Measurements from ENCODE around the gene SLC38A3. TPM values are rescaled to one million over a fixed set of nuclear protein-coding genes. Genes with fewer than 3 reads are reported as not detected.

The SLC38A3 gene
- total and polyA plus RNA-seq, 9 of the 15 experiments (the other 6 are each of a cell fraction or from before 2014, with no cell fraction given), result 0.09 to 0.38 (median 0.16) TPM; not detected in 6

GRCh38 chr3:50251220-50251619, 46.1 kb downstream of the SLC38A3 start (continued):
- TF ChIP-seq ZNF277 (CRISPR knock-in tag; IDR thresholded peaks at IDR 0.05; ENCODE audit: borderline replicate concordance) (no peak), STAG1 (CRISPR knock-in tag; IDR thresholded peaks at IDR 0.05; ENCODE audit: borderline replicate concordance) (no peak), SFPQ (IDR thresholded peaks at IDR 0.05; ENCODE audit: low read depth, low read length) (no peak), CHD4 (IDR thresholded peaks at IDR 0.05; ENCODE audit: insufficient read depth, insufficient replicate concordance, low read depth, low read length, poor library complexity, severe bottlenecking) (no peak), ZC3H4 (CRISPR knock-in tag; IDR thresholded peaks at IDR 0.05; ENCODE audit: borderline replicate concordance) (no peak), GMEB1 (CRISPR knock-in tag; IDR thresholded peaks at IDR 0.05) (no peak), C11orf30 (IDR thresholded peaks at IDR 0.05; ENCODE audit: low read depth) (no peak), NR0B1 (IDR thresholded peaks at IDR 0.05; ENCODE audit: partially characterized antibody) (no peak), TEAD4 (IDR thresholded peaks at IDR 0.05; ENCODE audit: low read length) (peak; percentile 62), TEAD4 (CRISPR knock-in tag; IDR thresholded peaks at IDR 0.05; ENCODE audit: borderline replicate concordance) (no peak), MTA3 (IDR thresholded peaks at IDR 0.05; ENCODE audit: borderline replicate concordance) (no peak), NELFE (IDR thresholded peaks at IDR 0.05; ENCODE audit: insufficient read depth, insufficient read length) (no peak), SIN3B (IDR thresholded peaks at IDR 0.05; ENCODE audit: low read depth) (no peak), ZNF224 (CRISPR knock-in tag; IDR thresholded peaks at IDR 0.05) (no peak), TAL1 (IDR thresholded peaks at IDR 0.05) (peak; percentile 26; the same call in 1 of the 2 replicates), CREBBP (IDR thresholded peaks at IDR 0.05; ENCODE audit: low read depth, low read length) (no peak), ELF2 (CRISPR knock-in tag; IDR thresholded peaks at IDR 0.05) (no peak), ZKSCAN3 (CRISPR knock-in tag; IDR thresholded peaks at IDR 0.05) (no peak), IRF1 (CRISPR knock-in tag; IDR thresholded peaks at IDR 0.05; ENCODE audit: borderline replicate concordance) (no peak), TAF15 (IDR thresholded peaks at IDR 0.05; ENCODE audit: low read depth, low read length) (no peak)

Measured in K562 (cell line).